ENCODE results near the gene NDUFB4. TPM values are rescaled to one million over a fixed set of nuclear protein-coding genes. Genes with fewer than 3 reads are reported as not detected.
A peak's percentile ranks its signal among the peaks of the same experiment; 100 is the strongest.

NDUFB4 gene
- total and polyA plus RNA-seq, 8 donors = 43.0 to 153 (median 52.8) TPM

- DNase-seq = no peak
- no peak for FAIRE-seq
- no peak for TF ChIP-seq CTCF (IDR thresholded peaks at IDR 0.05)
- intact Hi-C loops (cut with DNase I) = no loop called here
- H3K4me3 ChIP-seq = no peak overlapping the region
- H3K27me3 ChIP-seq = no peaks in the 10 kb centered on the region
- no peaks in the 10 kb centered on the region for H3K4me1 ChIP-seq
- H3K27ac ChIP-seq = no peak overlapping the region
- peaks cover 0 to 2% (median 0%) of the 10 kb centered on the region in 3 donors for H3K36me3 ChIP-seq
- 84% methylated on average over 3 of the region's 3 CpGs for WGBS, 2 donors
- no peaks in the 10 kb centered on the region for H3K9me3 ChIP-seq
- ATAC-seq = no peak
Measured at GRCh38 chr3:120622457-120622856, 26.3 kb downstream of the NDUFB4 start.

GRCh38 chr3:120622870-120623726 lies 27.0 kb downstream of the NDUFB4 start:
- 84 to 89% methylated on average over 12 of the region's 12 CpGs for WGBS, 2 donors
- FAIRE-seq (no peak), DNase-seq (no peak), ATAC-seq (no peak)
- Histone ChIP-seq H3K27ac (no peak overlapping the region), H3K27me3 (no peaks in the 10 kb centered on the region), H3K9me3 (no peaks in the 10 kb centered on the region), H3K36me3 (peaks cover 0 to 9% (median 0%) of the 10 kb centered on the region in 3 donors), H3K4me1 (no peaks in the 10 kb centered on the region), H3K4me3 (no peak overlapping the region)
- intact Hi-C loops (cut with DNase I) = no loop called here
- TF ChIP-seq CTCF (IDR thresholded peaks at IDR 0.05) = no peak

- no peak for TF ChIP-seq CTCF (IDR thresholded peaks at IDR 0.05)
- ATAC-seq = no peak
- DNase-seq = no peak
- intact Hi-C loops (cut with DNase I) = no loop called here
- no peak for FAIRE-seq
- Histone ChIP-seq H3K27me3 (no peaks in the 10 kb centered on the region), H3K27ac (no peak overlapping the region), H3K4me1 (no peaks in the 10 kb centered on the region), H3K36me3 (peaks cover 0 to 12% (median 0%) of the 10 kb centered on the region in 3 donors), H3K4me3 (no peak overlapping the region), H3K9me3 (no peaks in the 10 kb centered on the region)
Measured at GRCh38 chr3:120623727-120624093, 27.6 kb downstream of the NDUFB4 start.

- no peak overlapping the region for H3K4me3 ChIP-seq
- ATAC-seq = peak in 2 of 4 donors; percentile 24 to 55
- intact Hi-C loops (cut with DNase I) = no loop called here
- DNase-seq = no peak
- no peak for FAIRE-seq
- no peaks in the 10 kb centered on the region for H3K27me3 ChIP-seq
- no peaks in the 10 kb centered on the region for H3K9me3 ChIP-seq
- H3K4me1 ChIP-seq = no peaks in the 10 kb centered on the region
- no peak overlapping the region for H3K27ac ChIP-seq
- H3K36me3 ChIP-seq = peaks cover 0 to 15% (median 0%) of the 10 kb centered on the region in 3 donors
- TF ChIP-seq CTCF (IDR thresholded peaks at IDR 0.05) = no peak
Measured at GRCh38 chr3:120625159-120625586, 29.0 kb downstream of the NDUFB4 start.

- 42 to 64% methylated on average over 1 of the region's 1 CpG for WGBS, 2 donors
- intact Hi-C loops (cut with DNase I) = no loop called here
- DNase-seq = no peak
- no peaks in the 10 kb centered on the region for H3K27me3 ChIP-seq
- no peaks in the 10 kb centered on the region for H3K9me3 ChIP-seq
- peaks cover 0 to 14% (median 0%) of the 10 kb centered on the region in 3 donors for H3K36me3 ChIP-seq
- FAIRE-seq = no peak
- no peaks in the 10 kb centered on the region for H3K4me1 ChIP-seq
- no peak for ATAC-seq
- no peak overlapping the region for H3K4me3 ChIP-seq
- no peak for TF ChIP-seq CTCF (IDR thresholded peaks at IDR 0.05)
- no peak overlapping the region for H3K27ac ChIP-seq
Measured at GRCh38 chr3:120634539-120634938, 38.4 kb downstream of the NDUFB4 start.

All from pancreas (tissue), 10 donors.